Cardiac septum (tissue), 1 donor: ENCODE results near the gene KIF22. TPM values are rescaled to one million over a fixed set of nuclear protein-coding genes. Genes with fewer than 3 reads are reported as not detected.

Experiments used
- DNase-seq: peaks from one replicate; pipeline ENCODE4 v3.0.0-alpha.2; 2020; ENCODE audit warnings: low spot score
- intact Hi-C: fragments of 100-400 bp; cut with DNase I; formaldehyde crosslinking; loops from one replicate; pipeline ENCODE4 v1.14.0; 2022
- total RNA-seq: library from RNA; stranded (reverse); fragmentation: NEBNext Ultra II Directional; extraction: Animal tissue kit (Norgen Biotek cat#: 25700); gene quantifications from one replicate; pipeline ENCODE4 v1.2.1, GENCODE V29; 2021
- donor health status: DM: no; HTN: no; CAD: no.

KIF22 gene
- total RNA-seq, 1 donor from 2014 or later = 21.8 TPM

DNA sequence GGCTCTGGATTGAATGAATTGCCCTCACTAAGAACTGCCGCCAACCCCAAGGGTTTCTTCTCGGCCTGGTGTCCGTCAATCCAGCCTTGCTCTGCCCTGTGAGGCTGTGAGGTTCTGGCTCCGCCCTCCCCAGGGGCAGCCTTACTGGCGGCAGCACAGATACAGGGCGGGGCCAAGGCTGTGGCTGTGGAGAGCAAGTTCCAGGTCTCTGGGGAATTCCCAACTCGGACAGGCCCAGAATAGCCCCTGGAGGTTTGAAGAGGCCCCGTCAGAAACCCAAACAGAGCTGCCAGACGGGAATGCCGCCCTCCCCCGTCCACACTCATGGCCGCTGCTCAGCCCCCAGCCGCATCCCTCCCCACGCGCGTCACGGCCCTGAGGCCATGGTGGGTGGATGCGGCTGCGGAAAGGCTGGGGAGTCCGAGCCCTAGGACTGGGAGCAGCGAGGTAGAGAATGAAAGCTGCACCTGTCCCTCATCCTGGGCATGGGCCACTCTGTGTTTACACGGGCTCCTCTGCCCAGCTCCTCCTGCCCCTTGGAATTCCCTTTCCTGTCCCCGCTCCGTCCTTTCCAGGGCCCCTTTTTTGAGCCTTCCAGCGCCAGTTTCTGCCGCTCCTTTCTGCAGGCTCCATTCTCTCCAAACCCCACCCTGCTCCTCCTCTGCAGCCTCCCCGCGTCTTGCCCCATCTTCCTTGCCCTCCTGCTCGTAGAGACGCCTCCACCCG, 20.8 kb downstream of the KIF22 start:
- DNase-seq = peak; percentile 98
- intact Hi-C loops = no loop called here

DNA sequence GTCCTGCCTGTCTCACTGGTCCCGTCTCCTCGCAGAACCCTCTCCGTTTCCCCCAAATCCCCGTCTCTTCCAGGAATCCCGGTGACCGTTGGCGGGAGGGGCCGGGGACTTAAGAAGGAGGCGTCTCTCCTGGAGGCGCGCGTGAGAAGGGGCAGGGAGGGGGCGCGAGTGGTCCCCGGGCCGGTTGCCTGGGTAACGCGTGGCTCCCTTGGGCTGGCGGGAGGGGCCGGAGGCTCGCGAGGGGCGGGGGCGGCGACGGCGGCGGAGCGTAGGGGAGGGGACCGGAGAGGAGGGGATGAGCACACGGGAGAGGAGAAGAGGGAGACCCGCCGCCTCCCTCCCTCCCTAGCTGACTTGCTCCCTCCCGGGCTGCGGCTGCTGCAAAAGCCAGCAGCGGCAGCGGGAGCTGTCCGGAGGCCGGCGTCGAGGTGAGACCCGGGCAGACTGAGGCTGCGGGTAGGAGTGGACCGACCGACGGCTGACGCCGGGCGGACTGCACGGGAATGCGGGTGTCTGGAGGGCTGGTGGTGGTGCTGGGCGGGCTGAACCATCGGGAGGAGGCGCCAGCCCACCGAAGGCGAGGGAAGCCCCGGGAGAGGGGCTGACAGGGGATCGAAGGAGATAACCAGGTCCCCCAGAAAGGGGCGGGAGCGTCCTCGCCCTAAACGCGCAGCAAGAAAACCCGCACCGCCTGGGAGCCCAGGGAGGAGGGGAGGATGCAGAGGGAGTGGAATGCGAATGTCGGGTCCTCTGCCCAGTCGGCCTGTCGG, 21.5 kb downstream of the KIF22 start, which contains the start of gene PRRT2:
PRRT2 (plus strand) TSS at position 298 of the 770 bp plus-strand sequence. CDS start 862 bp downstream, outside the sequence.
- intact Hi-C loops = no loop called here
- DNase-seq = no peak

DNA sequence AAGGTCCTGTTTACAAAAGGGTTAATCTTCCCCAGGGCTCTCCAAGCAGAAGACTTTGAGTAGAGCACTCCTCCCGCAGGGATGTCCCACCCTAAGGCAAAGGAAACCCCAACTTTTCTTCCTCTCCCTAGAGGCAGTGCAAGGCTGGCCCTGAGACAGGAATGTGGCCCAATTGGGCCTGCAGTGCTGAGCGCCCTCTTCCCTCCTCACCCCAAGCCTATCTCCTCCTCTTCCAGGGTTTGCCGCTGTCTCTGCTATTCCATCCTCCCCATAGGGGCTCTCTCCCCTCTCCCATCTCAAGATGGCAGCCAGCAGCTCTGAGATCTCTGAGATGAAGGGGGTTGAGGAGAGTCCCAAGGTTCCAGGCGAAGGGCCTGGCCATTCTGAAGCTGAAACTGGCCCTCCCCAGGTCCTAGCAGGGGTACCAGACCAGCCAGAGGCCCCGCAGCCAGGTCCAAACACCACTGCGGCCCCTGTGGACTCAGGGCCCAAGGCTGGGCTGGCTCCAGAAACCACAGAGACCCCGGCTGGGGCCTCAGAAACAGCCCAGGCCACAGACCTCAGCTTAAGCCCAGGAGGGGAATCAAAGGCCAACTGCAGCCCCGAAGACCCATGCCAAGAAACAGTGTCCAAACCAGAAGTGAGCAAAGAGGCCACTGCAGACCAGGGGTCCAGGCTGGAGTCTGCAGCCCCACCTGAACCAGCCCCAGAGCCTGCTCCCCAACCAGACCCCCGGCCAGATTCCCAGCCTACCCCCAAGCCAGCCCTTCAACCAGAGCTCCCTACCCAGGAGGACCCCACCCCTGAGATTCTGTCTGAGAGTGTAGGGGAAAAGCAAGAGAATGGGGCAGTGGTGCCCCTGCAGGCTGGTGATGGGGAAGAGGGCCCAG, 22.4 kb downstream of the KIF22 start:
- intact Hi-C loops = no loop called here
- DNase-seq = no peak

DNA sequence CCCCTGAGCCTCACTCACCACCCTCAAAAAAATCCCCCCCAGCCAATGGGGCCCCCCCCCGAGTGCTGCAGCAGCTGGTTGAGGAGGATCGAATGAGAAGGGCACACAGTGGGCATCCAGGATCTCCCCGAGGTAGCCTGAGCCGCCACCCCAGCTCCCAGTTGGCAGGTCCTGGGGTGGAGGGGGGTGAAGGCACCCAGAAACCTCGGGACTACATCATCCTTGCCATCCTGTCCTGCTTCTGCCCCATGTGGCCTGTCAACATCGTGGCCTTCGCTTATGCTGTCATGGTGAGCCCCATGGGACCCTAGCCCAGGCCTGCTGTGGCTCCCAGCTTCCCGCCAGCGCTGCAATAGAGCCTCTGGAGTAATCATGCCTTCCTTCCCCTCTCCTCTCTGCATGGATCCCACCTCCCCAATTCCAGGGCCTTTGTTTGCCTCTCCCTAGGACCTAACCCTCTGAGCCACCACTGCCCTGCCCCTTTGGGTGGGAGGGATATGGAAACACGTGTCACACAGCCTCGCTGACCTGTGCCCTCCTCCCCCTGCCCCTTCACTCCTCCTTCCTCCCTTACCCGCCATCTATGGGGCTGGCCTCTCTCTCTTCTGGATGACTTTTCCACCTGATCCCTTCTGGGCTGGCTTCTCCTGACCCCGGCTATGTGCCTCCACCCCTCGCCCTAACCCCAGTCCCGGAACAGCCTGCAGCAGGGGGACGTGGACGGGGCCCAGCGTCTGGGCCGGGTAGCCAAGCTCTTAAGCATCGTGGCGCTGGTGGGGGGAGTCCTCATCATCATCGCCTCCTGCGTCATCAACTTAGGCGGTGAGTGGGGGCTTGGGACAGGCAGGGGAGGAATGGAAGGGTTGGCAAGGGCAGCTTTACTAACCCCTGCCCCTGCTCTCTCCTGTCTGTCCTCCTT, 23.4 kb downstream of the KIF22 start:
- intact Hi-C loops = no loop called here
- no peak for DNase-seq

DNA sequence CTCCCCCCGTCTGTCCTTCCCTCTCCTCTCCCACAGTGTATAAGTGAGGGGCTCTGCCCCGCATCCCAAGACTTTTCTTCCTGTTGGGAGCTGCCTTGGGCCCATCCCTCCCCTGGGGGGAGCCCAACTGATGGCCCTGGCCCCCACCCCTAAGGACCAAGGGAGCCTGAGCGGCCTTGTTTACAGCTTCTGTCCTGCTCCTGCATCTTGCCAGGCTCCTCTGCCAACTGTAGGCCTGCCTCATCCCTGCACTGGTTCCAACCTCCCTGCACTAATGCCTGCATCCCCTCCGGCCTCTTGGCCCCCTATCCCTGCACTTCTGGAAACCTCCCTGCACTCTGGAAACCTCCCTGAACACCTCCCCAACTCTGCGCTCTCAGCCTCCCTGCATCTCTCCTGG, 24.0 kb downstream of the KIF22 start:
- no peak for DNase-seq
- intact Hi-C loops = no loop called here

DNA sequence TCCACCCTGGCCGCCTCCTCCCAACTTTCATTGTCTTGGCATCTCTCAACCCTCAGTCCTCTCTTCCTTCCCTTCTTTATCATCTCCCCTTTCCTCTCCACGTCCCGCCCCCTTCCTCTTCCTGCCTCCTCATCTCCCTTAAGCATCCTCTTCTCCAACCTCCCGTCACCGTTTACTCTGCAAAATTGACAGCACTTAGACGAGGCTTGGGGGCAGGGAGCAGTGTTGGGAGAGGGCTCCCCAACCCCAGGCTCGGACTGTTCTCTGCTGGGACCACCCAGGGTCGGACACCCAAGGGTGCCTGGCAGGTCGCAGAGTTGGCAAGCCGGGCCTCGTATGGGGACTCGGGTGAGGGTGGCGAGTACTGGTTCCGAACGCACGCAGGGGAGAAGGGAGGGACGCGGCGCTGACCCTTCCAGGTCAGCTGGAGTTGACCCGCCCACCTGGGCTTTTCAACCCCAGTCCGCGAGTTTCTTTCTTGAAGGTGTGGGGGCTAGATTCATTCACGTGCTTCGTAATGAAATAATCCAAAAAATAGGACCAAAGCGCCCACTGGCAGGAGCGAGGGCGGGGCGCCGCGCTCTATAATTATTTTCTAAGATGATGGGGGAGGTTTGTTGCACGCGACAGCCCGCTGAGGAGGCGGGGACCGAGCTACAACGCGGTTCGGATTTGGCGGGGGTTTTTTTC, 24.6 kb downstream of the KIF22 start:
- intact Hi-C loops = loop anchor here (5.0 kb wide), 2 partner anchors 47 to 157 kb away; partner anchors contain the start of genes CDIPT and TAOK2
- DNase-seq = no peak

DNA sequence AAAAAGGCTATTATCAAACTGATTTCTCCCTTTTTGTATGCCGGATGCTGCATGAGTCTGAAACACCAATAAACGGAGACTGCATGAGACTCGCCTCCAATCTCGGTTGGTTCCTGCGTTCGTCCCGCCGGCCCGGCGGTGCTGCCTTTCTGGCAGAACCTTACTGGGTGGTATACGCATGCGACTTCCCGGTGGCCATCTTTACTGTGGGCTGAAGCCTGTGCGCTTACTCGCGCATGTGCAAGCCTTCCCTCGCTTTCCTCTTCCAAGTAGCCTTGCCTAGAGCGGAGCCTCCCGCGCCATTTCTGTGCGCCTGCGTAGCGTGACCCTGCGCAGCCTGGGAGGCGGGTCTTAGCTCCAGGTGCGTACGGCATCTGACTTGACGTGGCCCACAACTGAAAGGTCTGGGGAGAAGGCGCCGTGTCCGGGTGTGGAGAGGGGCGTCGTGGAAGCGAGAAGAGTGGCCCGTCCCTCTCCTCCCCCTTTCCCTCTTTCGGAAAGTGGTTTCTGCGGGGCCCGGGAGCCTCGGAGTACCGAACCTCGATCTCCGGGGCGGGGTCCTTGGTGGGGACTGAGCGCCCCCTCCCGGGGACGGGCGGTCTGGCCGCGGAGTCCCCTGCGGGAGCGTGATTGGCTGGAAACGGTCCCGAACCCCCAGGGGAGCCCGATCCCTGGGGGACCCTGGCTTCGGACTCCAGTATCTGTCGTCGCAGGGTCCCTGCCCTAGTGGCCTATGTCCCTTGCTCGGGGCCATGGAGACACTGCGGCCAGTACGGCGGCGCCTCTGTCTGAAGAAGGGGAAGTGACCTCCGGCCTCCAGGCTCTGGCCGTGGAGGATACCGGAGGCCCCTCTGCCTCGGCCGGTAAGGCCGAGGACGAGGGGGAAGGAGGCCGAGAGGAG, 25.5 kb downstream of the KIF22 start, which contains the start of gene PAGR1:
PAGR1 (plus strand) TSS at position 360 of the 901 bp plus-strand sequence; CDS start at position 734, 374 bp downstream.
- intact Hi-C loops = loop anchor here (5.0 kb wide), 2 partner anchors 46 to 156 kb away; partner anchors contain the start of genes CDIPT and TAOK2

DNA sequence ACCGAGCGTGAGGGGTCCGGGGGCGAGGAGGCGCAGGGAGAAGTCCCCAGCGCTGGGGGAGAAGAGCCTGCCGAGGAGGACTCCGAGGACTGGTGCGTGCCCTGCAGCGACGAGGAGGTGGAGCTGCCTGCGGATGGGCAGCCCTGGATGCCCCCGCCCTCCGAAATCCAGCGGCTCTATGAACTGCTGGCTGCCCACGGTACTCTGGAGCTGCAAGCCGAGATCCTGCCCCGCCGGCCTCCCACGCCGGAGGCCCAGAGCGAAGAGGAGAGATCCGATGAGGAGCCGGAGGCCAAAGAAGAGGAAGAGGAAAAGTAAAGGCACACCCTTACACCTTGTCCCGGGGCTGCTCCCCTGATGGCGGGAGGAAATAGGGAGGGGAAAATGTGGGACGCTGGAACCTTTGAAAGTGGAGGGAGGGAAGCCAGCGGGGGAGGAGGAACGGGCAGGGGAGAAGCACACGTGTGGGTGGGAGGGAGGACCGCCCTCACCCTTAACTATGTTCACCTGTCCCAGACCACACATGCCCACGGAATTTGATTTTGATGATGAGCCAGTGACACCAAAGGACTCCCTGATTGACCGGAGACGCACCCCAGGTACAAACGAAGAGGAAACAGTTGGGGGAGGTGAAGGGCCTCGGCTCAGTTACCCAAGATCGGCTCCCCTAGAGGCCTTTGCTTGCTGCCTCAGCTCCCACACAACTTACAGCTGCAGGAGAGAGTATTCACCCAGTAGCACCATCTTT, 26.3 kb downstream of the KIF22 start:
- DNase-seq = no peak
- intact Hi-C loops = loop anchor here (1.0 to 5.0 kb wide), 3 partner anchors 27 to 155 kb away; partner anchors contain the start of genes CDIPT, KIF22 and TAOK2

More for the DNA sequence above, 25.5 kb downstream of the KIF22 start, which contains the start of gene PAGR1:
- peak; percentile 99 for DNase-seq

DNA sequence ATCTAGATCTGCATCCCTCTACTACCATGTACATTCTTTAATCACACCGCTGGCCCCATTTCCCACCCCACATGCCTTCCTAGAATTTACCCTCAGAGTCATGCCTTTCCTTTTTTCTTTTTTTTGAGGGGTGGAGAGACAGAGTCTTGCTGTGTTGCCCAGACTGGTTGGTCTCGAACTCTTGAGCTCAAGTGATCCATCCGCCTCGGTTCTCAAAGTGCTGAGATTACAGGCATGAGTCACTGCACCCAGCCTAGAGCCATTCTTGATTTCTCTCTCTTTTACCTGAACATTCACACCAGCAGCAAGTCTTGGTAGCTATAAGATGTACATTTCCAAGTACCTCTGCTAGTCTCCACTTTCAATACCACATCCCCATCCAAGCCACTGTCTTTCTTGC, 27.5 kb downstream of the KIF22 start:
- DNase-seq = no peak
- intact Hi-C loops = loop anchor here (5.0 kb wide), 2 partner anchors 44 to 154 kb away; partner anchors contain the start of genes CDIPT and TAOK2

DNA sequence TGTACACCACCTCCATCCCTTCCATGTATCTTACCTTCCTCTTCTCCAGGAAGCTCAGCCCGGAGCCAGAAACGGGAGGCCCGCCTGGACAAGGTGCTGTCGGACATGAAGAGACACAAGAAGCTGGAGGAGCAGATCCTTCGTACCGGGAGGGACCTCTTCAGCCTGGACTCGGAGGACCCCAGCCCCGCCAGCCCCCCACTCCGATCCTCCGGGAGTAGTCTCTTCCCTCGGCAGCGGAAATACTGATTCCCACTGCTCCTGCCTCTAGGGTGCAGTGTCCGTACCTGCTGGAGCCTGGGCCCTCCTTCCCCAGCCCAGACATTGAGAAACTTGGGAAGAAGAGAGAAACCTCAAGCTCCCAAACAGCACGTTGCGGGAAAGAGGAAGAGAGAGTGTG, 29.0 kb downstream of the KIF22 start:
- intact Hi-C loops = loop anchor here (5.0 kb wide), 2 partner anchors 43 to 153 kb away; partner anchors contain the start of genes CDIPT and TAOK2
- DNase-seq = no peak

DNA sequence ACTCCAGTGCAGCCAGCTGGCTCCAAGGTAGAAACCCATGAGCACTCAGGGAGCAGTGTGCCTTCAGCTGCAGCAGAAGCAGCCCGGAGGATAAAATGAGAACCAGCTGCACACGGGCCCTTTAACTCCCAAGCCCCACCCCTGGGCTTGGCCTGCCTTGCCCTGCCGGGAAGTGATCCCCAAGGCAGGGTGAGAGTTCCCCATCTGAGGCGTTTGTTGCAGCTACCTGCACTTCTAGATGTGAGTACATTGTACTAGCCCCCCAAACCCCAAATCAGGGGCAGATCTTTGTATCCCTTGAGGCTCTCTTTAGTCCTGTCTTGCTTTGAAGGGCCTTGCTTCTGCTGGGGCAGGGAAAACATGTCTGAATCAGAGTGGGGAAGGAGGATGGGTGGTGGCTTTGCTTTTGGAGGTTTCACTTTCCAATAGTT, 29.7 kb downstream of the KIF22 start, which contains the start of gene MVP:
MVP (plus strand) TSS at position 192 of the 431 bp plus-strand sequence. CDS start 10,088 bp downstream, outside the sequence.
- DNase-seq = peak; percentile 91
- intact Hi-C loops = no loop called here

DNA sequence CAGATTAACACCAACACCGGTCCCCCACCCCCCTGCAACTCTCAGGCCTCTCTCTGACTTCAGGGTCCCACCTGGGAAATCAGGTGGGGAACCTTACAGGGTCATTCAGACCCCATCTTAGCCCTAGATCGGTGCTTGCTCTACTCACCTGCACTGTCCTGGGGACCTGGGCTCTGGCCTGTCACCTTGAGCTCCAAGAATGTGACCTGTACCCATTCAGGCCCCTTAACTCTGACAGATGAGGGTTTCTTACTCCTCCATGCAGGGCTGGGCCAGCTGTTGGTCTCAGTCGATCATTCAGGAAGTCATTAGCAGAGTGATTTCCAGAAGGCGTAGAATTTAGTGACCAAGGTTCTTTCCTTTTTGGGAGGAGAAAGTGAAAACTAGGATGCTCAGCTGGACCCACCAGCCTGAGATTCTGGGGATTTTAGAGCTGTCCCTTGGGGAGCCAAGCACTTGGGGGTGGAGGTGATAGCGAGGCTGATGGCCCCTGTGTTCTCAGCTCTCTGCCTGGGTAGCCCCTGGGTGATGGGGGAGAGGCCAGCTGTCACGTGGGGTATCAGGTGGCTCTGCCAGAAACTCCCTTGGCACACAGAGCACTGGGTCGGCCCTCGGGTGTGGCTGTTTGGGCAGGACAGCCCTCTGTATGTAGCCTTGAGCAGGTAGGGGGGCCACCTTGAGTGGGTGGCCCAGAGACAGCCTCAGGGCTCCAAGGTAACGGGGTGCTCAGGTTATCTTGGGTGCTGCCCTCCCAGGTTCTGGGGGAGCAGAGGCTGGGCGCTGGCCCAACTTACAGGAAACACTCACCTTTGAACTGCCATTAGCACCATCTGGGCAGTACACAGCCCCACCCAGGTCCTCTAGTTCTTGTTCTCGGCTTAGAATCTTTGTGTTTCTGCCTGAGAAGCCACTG, 30.4 kb downstream of the KIF22 start:
- DNase-seq = no peak
- intact Hi-C loops = no loop called here

DNA sequence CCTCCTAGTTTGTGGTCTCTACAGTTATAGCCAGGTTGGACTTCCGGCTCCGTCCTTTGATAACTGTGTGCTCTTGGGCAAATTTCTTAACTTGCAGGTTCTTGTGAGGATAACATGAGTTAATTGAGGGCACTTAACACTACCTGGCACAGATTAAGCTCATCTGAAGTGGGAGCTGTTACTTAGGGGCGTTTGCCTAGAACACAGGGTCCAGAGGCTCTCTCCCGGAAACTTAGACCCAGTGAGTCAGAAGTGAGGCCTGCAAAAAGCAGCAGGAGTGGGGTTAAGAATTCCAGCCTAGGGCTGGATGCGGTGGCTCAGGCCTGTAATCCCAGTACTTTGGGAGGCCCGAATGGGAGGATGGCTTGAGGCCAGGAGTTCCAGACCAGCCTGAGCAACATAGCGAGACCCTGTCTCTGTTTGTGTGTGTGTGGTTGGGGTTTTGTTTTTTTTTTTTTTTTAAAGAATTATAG, 31.1 kb downstream of the KIF22 start:
- intact Hi-C loops = no loop called here
- DNase-seq = no peak

DNA sequence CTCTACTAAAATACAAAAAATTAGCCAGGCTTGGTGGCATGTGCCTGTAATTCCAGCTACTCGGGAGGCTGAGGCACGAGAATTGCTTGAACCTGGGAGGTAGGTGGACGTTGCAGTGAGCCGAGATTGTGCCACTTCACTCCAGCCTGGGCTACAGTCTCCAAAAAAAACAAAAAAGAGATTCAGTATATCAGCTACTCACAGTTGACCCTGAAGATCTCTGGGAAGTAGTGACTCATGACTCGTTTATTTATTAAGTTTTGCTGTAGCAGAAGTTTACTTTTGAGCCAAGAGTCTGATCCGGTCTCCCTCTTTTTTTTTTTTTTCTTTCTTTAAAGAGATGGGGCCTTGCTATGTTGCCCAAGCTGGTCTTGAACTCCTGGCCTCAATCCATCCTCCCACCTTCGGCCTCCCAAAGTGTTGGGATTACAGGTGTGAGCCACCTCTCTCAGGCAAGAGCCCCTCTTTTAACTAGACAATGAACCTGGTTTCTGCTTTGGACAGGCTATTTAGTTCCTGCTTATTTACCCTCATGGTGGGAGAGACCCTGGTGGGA, 34.1 kb downstream of the KIF22 start:
- no peak for DNase-seq
- intact Hi-C loops = no loop called here
